ENCODE results near the gene KIF3A. TPM values are rescaled to one million over a fixed set of nuclear protein-coding genes. Genes with fewer than 3 reads are reported as not detected.

KIF3A gene
- total RNA-seq, 1 experiment from 2014 or later = 15.2 TPM

DNA sequence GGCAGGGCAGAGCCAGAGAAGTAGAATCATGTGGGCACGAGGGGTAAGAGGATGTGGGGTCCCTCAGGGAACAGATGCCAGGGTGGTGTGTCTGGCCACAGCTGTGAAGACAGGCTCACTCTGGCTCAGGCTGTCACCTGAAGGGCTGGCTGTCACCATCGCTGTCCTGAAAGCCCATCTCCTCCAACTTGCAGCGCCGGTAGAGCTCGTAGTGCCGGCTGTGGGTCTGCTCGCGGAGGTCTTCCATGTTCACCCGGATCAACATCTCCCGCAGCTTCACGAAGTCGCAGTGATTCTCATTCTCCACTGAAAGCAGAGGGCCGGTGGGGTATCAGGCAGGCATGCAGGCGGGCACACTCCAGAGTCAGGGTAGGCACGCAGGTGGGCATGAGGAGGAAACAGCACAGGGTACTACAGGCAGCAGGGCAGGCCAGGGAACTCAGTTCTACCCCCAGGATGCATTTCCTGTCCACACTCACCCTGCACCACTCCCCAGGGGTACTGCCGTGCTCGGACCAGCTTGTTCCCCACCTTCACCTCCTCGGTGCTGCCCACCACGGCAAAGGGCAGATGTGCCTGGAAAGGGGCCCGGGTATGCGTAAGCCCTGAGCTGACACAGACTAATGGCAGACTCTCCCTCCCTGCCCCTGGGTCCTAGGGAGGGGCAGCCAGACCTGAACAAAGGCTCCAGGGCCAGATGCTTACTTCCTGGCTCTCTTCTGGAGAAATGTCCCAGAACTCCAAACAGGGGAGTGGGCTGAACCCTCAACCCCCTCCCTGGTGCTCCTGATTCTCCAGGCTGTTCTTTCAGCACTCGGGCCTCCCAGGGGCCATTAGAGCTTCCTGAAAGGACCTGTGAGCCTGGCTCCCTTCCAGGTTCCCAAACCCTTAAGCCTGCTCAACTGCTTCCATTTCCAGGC, 24.2 kb upstream of the KIF3A start:
- DNase-seq = no peak
- Histone ChIP-seq H3K27me3 (ENCODE audit: insufficient read depth, low read depth) (no peaks in the 10 kb centered on the region), H3K9me3 (ENCODE audit: insufficient read depth, low read depth) (no peaks in the 10 kb centered on the region), H3K36me3 (ENCODE audit: low read depth) (no peaks in the 10 kb centered on the region), H3K4me2 (no peak overlapping the region), H3K27ac (no peak overlapping the region), H4K20me1 (ENCODE audit: insufficient read depth) (no peaks in the 10 kb centered on the region), H3K9me2 (ENCODE audit: insufficient read depth) (no peaks in the 10 kb centered on the region), H3K4me3 (no peak overlapping the region), H3F3A (ENCODE audit: insufficient read depth, low read depth) (no peaks in the 10 kb centered on the region), H3K79me2 (ENCODE audit: low read depth) (no peaks in the 10 kb centered on the region), H3K4me1 (replicated peaks; ENCODE audit: insufficient read depth) (0 out of 2 replicates have a peak, but pooled peaks cover 6% of the 10 kb centered on the region), H2AFZ (no peak overlapping the region)
- TSS peak; percentile 35 for BruUV-seq (replicated peaks)
- intact Hi-C loops (cut with micrococcal nuclease; ENCODE audit: unreplicated experiment) = no loop called here
- ChIA-PET CTCF (no interaction called here), POLR2A (ENCODE audit: unreplicated experiment) (no interaction called here)
- TF ChIP-seq EZH2 (IDR thresholded peaks at IDR 0.05; ENCODE audit: low read depth) = no peak

DNA sequence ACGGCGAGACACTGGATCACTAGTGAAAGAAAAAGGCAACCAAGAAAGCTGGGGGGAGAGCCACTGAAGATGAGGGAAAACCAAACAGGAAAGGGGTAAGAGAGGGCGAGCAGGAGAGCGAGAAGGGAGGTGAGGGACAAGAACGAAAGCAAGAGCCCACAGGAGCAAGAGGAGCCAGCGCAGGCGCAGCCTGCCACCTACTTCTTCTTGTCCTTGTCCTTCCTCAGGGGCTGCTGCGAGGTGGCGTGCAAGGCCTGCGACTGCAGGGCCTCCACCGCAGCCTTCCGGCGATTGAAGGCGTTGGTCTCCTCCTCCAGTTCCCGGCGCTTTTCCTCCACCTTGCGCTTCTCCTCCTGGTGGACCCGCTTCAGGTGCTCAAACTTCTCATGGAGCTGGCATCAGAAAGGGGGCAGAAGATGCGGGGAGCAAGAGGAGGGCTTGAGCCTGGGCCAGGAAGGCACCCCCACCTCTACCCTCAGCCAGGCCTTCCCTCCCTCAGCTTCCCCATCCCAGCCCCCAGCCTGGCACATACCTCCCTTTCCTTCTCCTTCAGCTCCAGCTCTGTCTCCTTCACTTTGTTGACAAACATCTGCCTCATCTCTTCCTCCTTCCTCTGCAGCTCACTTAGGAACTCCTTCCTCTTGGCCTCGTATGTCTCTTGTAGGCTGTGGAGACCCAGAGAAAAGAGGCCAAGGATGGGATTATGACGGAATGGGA, 23.4 kb upstream of the KIF3A start:
- Histone ChIP-seq H3K4me3 (no peak overlapping the region), H3K36me3 (ENCODE audit: low read depth) (no peaks in the 10 kb centered on the region), H2AFZ (no peak overlapping the region), H4K20me1 (ENCODE audit: insufficient read depth) (no peaks in the 10 kb centered on the region), H3K9me2 (ENCODE audit: insufficient read depth) (no peaks in the 10 kb centered on the region), H3K27me3 (ENCODE audit: insufficient read depth, low read depth) (no peaks in the 10 kb centered on the region), H3K4me2 (no peak overlapping the region), H3F3A (ENCODE audit: insufficient read depth, low read depth) (no peaks in the 10 kb centered on the region), H3K4me1 (replicated peaks; ENCODE audit: insufficient read depth) (0 out of 2 replicates have a peak, but pooled peaks cover 6% of the 10 kb centered on the region), H3K27ac (no peak overlapping the region), H3K9me3 (ENCODE audit: insufficient read depth, low read depth) (no peaks in the 10 kb centered on the region), H3K79me2 (ENCODE audit: low read depth) (no peaks in the 10 kb centered on the region)
- TF ChIP-seq, protein P1, sequence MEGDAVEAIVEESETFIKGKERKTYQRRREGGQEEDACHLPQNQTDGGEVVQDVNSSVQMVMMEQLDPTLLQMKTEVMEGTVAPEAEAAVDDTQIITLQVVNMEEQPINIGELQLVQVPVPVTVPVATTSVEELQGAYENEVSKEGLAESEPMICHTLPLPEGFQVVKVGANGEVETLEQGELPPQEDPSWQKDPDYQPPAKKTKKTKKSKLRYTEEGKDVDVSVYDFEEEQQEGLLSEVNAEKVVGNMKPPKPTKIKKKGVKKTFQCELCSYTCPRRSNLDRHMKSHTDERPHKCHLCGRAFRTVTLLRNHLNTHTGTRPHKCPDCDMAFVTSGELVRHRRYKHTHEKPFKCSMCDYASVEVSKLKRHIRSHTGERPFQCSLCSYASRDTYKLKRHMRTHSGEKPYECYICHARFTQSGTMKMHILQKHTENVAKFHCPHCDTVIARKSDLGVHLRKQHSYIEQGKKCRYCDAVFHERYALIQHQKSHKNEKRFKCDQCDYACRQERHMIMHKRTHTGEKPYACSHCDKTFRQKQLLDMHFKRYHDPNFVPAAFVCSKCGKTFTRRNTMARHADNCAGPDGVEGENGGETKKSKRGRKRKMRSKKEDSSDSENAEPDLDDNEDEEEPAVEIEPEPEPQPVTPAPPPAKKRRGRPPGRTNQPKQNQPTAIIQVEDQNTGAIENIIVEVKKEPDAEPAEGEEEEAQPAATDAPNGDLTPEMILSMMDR (conservative IDR thresholded peaks at IDR 0.05) = no peak
- no peak for TF ChIP-seq EZH2 (IDR thresholded peaks at IDR 0.05; ENCODE audit: low read depth)
- intact Hi-C loops (cut with micrococcal nuclease; ENCODE audit: unreplicated experiment) = no loop called here
- no TSS peak for BruUV-seq (replicated peaks)
- ChIA-PET CTCF (no interaction called here), POLR2A (ENCODE audit: unreplicated experiment) (no interaction called here)
- no peak for DNase-seq

DNA sequence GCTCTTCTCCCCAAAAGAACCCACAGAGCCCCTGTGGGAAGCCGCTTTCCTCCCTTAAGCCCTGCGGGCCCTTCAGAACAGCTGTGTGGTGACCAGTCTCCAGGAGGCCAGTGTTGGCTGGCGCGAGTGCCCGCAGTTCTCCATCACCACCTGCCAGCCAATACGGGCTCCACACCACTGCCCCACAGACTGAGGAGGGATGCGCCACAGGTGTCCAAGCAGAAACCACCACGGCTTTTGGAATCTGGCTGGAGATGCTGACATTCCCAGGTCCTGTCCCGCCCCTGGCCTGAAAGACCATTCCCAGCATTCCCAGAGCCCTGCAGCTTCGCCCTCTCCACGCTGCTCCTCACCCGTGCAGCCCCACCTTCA, 22.7 kb upstream of the KIF3A start:
- H2AFZ ChIP-seq = no peak overlapping the region
- TF ChIP-seq, protein P1 (conservative IDR thresholded peaks at IDR 0.05) = no peak
- no peak for TF ChIP-seq EZH2 (IDR thresholded peaks at IDR 0.05; ENCODE audit: low read depth)
- BruUV-seq (replicated peaks) = no TSS peak
- ChIA-PET CTCF (interaction anchor here (0.6 kb wide), 1 partner anchor 161 kb away, joined by 7 read pairs; no protein-coding TSS in a partner anchor), POLR2A (ENCODE audit: unreplicated experiment) (no interaction called here)
- H3F3A ChIP-seq (ENCODE audit: insufficient read depth, low read depth) = no peaks in the 10 kb centered on the region
- H3K4me3 ChIP-seq = no peak overlapping the region
- H3K4me2 ChIP-seq = no peak overlapping the region
- H4K20me1 ChIP-seq (ENCODE audit: insufficient read depth) = no peaks in the 10 kb centered on the region
- H3K27me3 ChIP-seq (ENCODE audit: insufficient read depth, low read depth) = no peaks in the 10 kb centered on the region
- no peaks in the 10 kb centered on the region for H3K9me3 ChIP-seq (ENCODE audit: insufficient read depth, low read depth)
- no peaks in the 10 kb centered on the region for H3K9me2 ChIP-seq (ENCODE audit: insufficient read depth)
- DNase-seq = no peak
- no peak overlapping the region for H3K27ac ChIP-seq
- no peaks in the 10 kb centered on the region for H3K36me3 ChIP-seq (ENCODE audit: low read depth)
- 0 out of 2 replicates have a peak, but pooled peaks cover 6% of the 10 kb centered on the region for H3K4me1 ChIP-seq (replicated peaks; ENCODE audit: insufficient read depth)
- H3K79me2 ChIP-seq (ENCODE audit: low read depth) = no peaks in the 10 kb centered on the region
- intact Hi-C loops (cut with micrococcal nuclease; ENCODE audit: unreplicated experiment) = no loop called here

Measured in PC-9 (cell line).